NCI-H2171 (cell line): ENCODE results near the gene CASP1.
"Not testable (repeated sequence)": the region's sequence is repeated elsewhere in the genome, so short reads cannot be mapped to it uniquely, and the experiment has no call there.

ENCODE experiments used
- DNase-seq: peaks from one replicate; lab custom pipeline; 2025; lab: John Stamatoyannopoulos, UW

Gene CASP1

GRCh38 chr11:105045676-105046296, 10.8 kb upstream of the CASP1 start:
- no peak for DNase-seq

- DNase-seq, result not testable (repeated sequence)
These were observed 9.9 kb upstream of the CASP1 start, which contains the start of gene CARD16 for GRCh38 chr11:105044557-105045524. TSS of gene CARD16 (minus strand) at chr11:105045335. CDS start at chr11:105045297, 38 bp downstream.

- no peak for DNase-seq
These were observed 7.2 kb upstream of the CASP1 start for GRCh38 chr11:105042178-105042577.

- DNase-seq, result no peak
These were observed 5.8 kb upstream of the CASP1 start for GRCh38 chr11:105040703-105041102.

- not testable (repeated sequence) for DNase-seq
These were observed 556 bp downstream of the CASP1 start for GRCh38 chr11:105034388-105034787.

- no peak for DNase-seq
These were observed 1.2 kb downstream of the CASP1 start for GRCh38 chr11:105033781-105034180.

GRCh38 chr11:105033343-105033742, 1.6 kb downstream of the CASP1 start:
- DNase-seq, result no peak

GRCh38 chr11:105032495-105032894, 2.4 kb downstream of the CASP1 start:
- DNase-seq, result no peak

- no peak for DNase-seq
These were observed 7.3 kb downstream of the CASP1 start for GRCh38 chr11:105027678-105028077.

GRCh38 chr11:105024394-105024793, 10.6 kb downstream of the CASP1 start:
- no peak for DNase-seq

GRCh38 chr11:105023003-105023402, 11.9 kb downstream of the CASP1 start, which contains the start of gene CASP5:
TSS of gene CASP5 (minus strand) at chr11:105023168. CDS start at chr11:105023136, 32 bp downstream.
- no peak for DNase-seq

- no peak for DNase-seq
These were observed 12.4 kb downstream of the CASP1 start for GRCh38 chr11:105022527-105022926.

GRCh38 chr11:105007463-105007862, 27.5 kb downstream of the CASP1 start:
- no peak for DNase-seq

- no peak for DNase-seq
These were observed 29.5 kb downstream of the CASP1 start for GRCh38 chr11:105005451-105005845.

- no peak for DNase-seq
These were observed 30.9 kb downstream of the CASP1 start for GRCh38 chr11:105004021-105004420.

- DNase-seq, result no peak
These were observed 31.8 kb downstream of the CASP1 start for GRCh38 chr11:105003151-105003550.

- no peak for DNase-seq
These were observed 34.1 kb downstream of the CASP1 start for GRCh38 chr11:105000797-105001196.

- no peak for DNase-seq
These were observed 34.8 kb downstream of the CASP1 start for GRCh38 chr11:105000167-105000566.

- DNase-seq, result no peak
These were observed 35.2 kb downstream of the CASP1 start for GRCh38 chr11:104999721-105000120.

GRCh38 chr11:104997288-104997687, 37.7 kb downstream of the CASP1 start:
- DNase-seq, result no peak

GRCh38 chr11:104995001-104995408, 39.9 kb downstream of the CASP1 start:
- no peak for DNase-seq

GRCh38 chr11:104992781-104993180, 42.2 kb downstream of the CASP1 start:
- no peak for DNase-seq

- DNase-seq, result no peak
These were observed 43.0 kb downstream of the CASP1 start for GRCh38 chr11:104991994-104992393.
